Ishikawa (cell line): Measurements from ENCODE around the gene NUP37.

Experiments used
- CEBPB ChIP-seq: IDR thresholded peaks from 2 replicates; pipeline ENCODE4 v1.6.1; 2012
- CREB1 ChIP-seq: IDR thresholded peaks from 2 replicates; pipeline ENCODE4 v1.6.1; 2012; ENCODE audit warnings: low read depth
- EGR1 ChIP-seq: IDR thresholded peaks from 2 replicates; pipeline ENCODE4 v1.6.1; 2012
- EP300 ChIP-seq: IDR thresholded peaks from 2 replicates; pipeline ENCODE4 v1.6.1; 2012; ENCODE audit warnings: borderline replicate concordance
- FOXM1 ChIP-seq: IDR thresholded peaks from 2 replicates; pipeline ENCODE4 v1.6.1; 2012; ENCODE audit warnings: low read depth, borderline replicate concordance
- NFIC ChIP-seq: IDR thresholded peaks from 2 replicates; pipeline ENCODE4 v1.6.1; 2012
- RAD21 ChIP-seq: IDR thresholded peaks from 2 replicates; pipeline ENCODE4 v1.6.1; 2012; ENCODE audit warnings: low read depth
- TAF1 ChIP-seq: IDR thresholded peaks from 2 replicates; pipeline ENCODE4 v1.6.1; 2012; ENCODE audit warnings: low read depth, mild to moderate bottlenecking
- TCF12 ChIP-seq: IDR thresholded peaks from 2 replicates; pipeline ENCODE4 v1.6.1; 2012; ENCODE audit warnings: low read depth
- TEAD4 ChIP-seq: IDR thresholded peaks from 2 replicates; pipeline ENCODE4 v1.6.1; 2012
- YY1 ChIP-seq: IDR thresholded peaks from 2 replicates; pipeline ENCODE4 v1.6.1; 2012; ENCODE audit warnings: low read depth
- ZBTB7A ChIP-seq: IDR thresholded peaks from 2 replicates; pipeline ENCODE4 v1.6.1; 2012; ENCODE audit warnings: low read depth
- TF ChIP-seq, protein P1 (sequence below): IDR thresholded peaks from 2 replicates; pipeline ENCODE4 v1.6.1; 2012
- TF ChIP-seq, protein P2 (sequence below): IDR thresholded peaks from 2 replicates; pipeline ENCODE4 v1.6.1; 2012; ENCODE audit warnings: low read depth, mild to moderate bottlenecking
- TF ChIP-seq, protein P3 (sequence below): IDR thresholded peaks from 2 replicates; pipeline ENCODE4 v1.6.1; 2012

NUP37 gene

DNA sequence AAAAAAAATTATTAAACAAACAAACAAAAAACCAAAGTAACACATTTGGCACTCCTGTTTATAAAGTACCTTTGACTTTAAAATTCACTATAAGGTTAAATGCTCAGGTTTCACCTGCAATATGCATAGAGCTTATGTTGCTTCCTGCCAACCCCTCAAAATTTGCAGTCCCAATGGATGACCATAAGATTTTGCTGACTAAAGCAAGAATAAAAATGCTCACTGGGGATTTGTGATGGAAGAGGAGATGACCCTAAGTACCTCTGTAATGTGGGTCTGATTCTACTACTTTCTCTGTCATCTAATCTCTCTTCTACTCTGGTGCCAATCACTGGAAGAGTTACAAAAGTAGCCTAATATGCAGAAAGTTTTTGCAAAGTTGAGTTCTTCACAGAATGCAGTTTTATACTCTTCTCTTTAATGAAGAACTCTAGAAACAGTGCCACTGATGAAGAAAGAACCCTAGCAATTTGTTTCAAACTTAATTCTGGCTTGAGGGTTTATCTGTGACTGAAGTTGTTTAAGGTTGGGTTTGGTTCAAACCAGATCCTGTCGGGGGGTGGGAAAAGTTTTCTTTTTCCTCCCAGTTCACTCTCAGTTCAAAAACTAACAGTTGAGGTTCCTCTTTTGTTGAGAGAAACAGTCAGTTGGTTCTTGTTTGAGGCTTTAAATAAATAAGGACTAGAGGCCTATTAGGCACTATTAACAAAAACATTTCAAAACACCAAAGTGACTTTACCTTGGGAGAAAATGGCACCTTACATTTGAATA, 69.1 kb downstream of the NUP37 start:
- TF ChIP-seq RAD21 (no peak), ZBTB7A (no peak), FOXM1 (no peak), TEAD4 (no peak), NFIC (no peak), EGR1 (no peak), CREB1 (no peak), TAF1 (no peak), EP300 (no peak), YY1 (no peak), CEBPB (no peak), TCF12 (no peak)
- TF ChIP-seq, protein P1, sequence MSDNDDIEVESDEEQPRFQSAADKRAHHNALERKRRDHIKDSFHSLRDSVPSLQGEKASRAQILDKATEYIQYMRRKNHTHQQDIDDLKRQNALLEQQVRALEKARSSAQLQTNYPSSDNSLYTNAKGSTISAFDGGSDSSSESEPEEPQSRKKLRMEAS, result no peak
- TF ChIP-seq, protein P2, sequence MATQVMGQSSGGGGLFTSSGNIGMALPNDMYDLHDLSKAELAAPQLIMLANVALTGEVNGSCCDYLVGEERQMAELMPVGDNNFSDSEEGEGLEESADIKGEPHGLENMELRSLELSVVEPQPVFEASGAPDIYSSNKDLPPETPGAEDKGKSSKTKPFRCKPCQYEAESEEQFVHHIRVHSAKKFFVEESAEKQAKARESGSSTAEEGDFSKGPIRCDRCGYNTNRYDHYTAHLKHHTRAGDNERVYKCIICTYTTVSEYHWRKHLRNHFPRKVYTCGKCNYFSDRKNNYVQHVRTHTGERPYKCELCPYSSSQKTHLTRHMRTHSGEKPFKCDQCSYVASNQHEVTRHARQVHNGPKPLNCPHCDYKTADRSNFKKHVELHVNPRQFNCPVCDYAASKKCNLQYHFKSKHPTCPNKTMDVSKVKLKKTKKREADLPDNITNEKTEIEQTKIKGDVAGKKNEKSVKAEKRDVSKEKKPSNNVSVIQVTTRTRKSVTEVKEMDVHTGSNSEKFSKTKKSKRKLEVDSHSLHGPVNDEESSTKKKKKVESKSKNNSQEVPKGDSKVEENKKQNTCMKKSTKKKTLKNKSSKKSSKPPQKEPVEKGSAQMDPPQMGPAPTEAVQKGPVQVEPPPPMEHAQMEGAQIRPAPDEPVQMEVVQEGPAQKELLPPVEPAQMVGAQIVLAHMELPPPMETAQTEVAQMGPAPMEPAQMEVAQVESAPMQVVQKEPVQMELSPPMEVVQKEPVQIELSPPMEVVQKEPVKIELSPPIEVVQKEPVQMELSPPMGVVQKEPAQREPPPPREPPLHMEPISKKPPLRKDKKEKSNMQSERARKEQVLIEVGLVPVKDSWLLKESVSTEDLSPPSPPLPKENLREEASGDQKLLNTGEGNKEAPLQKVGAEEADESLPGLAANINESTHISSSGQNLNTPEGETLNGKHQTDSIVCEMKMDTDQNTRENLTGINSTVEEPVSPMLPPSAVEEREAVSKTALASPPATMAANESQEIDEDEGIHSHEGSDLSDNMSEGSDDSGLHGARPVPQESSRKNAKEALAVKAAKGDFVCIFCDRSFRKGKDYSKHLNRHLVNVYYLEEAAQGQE, result no peak
- TF ChIP-seq, protein P3, sequence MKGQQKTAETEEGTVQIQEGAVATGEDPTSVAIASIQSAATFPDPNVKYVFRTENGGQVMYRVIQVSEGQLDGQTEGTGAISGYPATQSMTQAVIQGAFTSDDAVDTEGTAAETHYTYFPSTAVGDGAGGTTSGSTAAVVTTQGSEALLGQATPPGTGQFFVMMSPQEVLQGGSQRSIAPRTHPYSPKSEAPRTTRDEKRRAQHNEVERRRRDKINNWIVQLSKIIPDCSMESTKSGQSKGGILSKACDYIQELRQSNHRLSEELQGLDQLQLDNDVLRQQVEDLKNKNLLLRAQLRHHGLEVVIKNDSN, result no peak

DNA sequence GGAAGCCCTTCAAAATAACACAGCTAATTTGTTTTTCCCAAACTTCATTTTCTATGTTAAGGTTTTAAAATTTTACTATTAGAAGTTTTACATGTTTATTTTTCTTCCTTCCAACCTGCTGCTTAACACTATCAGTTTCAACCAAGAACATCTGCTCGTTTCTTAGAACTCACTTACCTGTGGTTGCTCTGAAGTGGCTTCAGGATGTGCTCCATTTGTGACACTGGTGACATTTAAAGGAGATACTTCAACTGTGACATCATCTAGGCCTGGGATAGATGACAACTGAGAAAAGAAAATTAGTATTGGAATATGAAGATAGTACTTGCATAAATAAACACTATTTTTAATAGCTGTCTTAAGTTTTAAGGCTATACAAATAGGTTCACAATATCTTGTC, 76.0 kb downstream of the NUP37 start:
- TF ChIP-seq RAD21, result no peak
- no peak for TF ChIP-seq CEBPB
- TF ChIP-seq YY1, result no peak
- TF ChIP-seq EP300, result no peak

DNA sequence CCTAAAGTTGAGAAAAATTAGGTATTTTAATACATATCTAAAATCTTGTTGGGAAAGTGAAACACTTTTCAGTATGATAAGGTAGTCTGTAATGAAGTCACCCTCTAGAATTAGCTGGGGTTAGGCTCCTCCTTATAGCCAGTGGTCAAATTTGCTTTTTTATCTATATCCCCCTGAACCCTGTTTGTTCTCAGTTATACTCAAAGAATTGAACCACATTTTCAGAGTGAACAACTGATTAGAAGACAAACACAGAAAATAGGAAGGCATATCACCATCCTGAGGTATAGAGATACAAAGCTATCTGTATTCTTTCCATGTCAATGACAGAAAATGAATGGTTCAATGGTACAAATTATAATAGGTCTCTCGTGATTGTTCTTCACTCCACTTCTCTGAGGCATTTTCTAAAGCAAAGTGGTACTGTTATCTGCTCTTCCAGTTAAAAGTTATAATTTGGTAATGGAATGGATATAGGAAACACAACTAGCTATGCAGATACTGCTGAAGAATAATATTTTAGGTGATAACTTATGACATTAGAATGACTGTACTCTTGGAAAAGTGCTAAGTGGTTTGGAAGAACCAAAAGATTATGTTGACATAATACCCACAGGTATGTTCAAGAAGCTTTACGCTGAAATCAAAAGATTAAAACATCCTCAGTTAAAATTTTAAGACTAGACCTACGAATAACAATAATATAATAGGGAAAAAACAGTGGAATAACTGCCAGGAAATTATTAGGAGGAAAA, 85.7 kb downstream of the NUP37 start:
- TF ChIP-seq TEAD4, result no peak
- TF ChIP-seq, protein P3, result no peak
- no peak for TF ChIP-seq EGR1
- no peak for TF ChIP-seq RAD21
- TF ChIP-seq CREB1, result no peak
- TF ChIP-seq, protein P2, result no peak
- no peak for TF ChIP-seq CEBPB
- TF ChIP-seq TAF1, result no peak
- no peak for TF ChIP-seq NFIC
- TF ChIP-seq YY1, result no peak
- TF ChIP-seq FOXM1, result no peak
- TF ChIP-seq, protein P1, result no peak
- TF ChIP-seq ZBTB7A, result no peak
- no peak for TF ChIP-seq EP300
- no peak for TF ChIP-seq TCF12

DNA sequence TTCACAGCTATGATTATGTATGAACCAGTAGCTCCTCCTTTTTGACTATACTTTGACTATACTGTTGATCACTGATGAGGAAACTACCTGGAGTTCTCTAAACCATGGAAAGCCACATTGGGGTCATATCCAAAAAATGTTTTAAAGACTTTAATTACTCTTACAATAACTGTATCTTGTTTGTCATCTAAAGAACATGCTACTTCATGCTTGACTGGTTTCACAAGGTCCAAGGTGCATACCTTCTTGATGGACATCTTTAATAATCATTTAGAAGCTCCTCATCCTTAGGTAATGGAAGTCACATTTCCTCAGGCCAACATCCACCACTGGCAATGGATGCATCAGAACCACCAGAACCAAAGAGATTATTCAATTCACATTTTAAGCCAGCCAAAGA, 88.1 kb downstream of the NUP37 start:
- no peak for TF ChIP-seq RAD21
- TF ChIP-seq CEBPB, result no peak
- TF ChIP-seq TEAD4, result no peak
- no peak for TF ChIP-seq YY1
- TF ChIP-seq FOXM1, result no peak
- TF ChIP-seq TCF12, result no peak
- TF ChIP-seq TAF1, result no peak
- TF ChIP-seq, protein P2, result no peak
- no peak for TF ChIP-seq NFIC
- TF ChIP-seq CREB1, result no peak
- TF ChIP-seq EGR1, result no peak
- TF ChIP-seq EP300, result no peak
- TF ChIP-seq ZBTB7A, result no peak
- TF ChIP-seq, protein P3, result no peak
- TF ChIP-seq, protein P1, result no peak
